ENCODE results near the gene INSYN2A. TPM values are rescaled to one million over a fixed set of nuclear protein-coding genes. Genes with fewer than 3 reads are reported as not detected.
A peak's percentile ranks its signal among the peaks of the same experiment; 100 is the strongest.

Gene INSYN2A
- polyA plus RNA-seq (ENCODE audit: low read depth in 6 of 6), result not detected

- Mint-ChIP-seq H3K9me3 (no peaks in the 10 kb centered on the region), H3K27ac (no peak within 1 kb of the TSS), H3K4me3 (peak within 1 kb of the TSS in 1 of 8 donors; percentile 37), H3K36me3 (no peaks in the 10 kb centered on the region), H3K27me3 (peaks cover 26 to 42% (median 35%) of the 10 kb centered on the region in 3 donors), H3K4me1 (peaks cover 0 to 9% (median 0%) of the 10 kb centered on the region in 3 donors)
- ATAC-seq (ENCODE audit: low read depth in 2 of 2), result no peak
- no peak for DNase-seq
Measured at GRCh38 chr10:127196282-127197153, at the start of gene INSYN2A. TSS of gene INSYN2A (minus strand) at chr10:127196591. CDS start at chr10:127176395, 20,196 bp downstream.

- no peaks in the 10 kb centered on the region for H3K27me3 Mint-ChIP-seq
- H3K9me3 Mint-ChIP-seq, result no peaks in the 10 kb centered on the region
- H3K27ac Mint-ChIP-seq, result no peak overlapping the region
- no peak for ATAC-seq (ENCODE audit: low read depth in 2 of 2)
- H3K4me1 Mint-ChIP-seq, result no peaks in the 10 kb centered on the region
- H3K36me3 Mint-ChIP-seq, result no peaks in the 10 kb centered on the region
- no peak overlapping the region for H3K4me3 Mint-ChIP-seq
- no peak for DNase-seq
Measured at GRCh38 chr10:127245456-127245855, 49.1 kb upstream of the INSYN2A start.

- no peak for ATAC-seq (ENCODE audit: low read depth in 2 of 2)
- Mint-ChIP-seq H3K27me3 (no peaks in the 10 kb centered on the region), H3K27ac (no peak overlapping the region), H3K9me3 (no peaks in the 10 kb centered on the region), H3K36me3 (no peaks in the 10 kb centered on the region), H3K4me3 (no peak overlapping the region), H3K4me1 (no peaks in the 10 kb centered on the region)
- DNase-seq, result no peak
Measured at GRCh38 chr10:127243490-127244272, 47.3 kb upstream of the INSYN2A start.

- DNase-seq, result no peak
- ATAC-seq (ENCODE audit: low read depth in 2 of 2), result no peak
- H3K27ac Mint-ChIP-seq, result peak overlapping the region in 1 of 6 donors; percentile 15
- H3K4me1 Mint-ChIP-seq, result no peaks in the 10 kb centered on the region
- no peak overlapping the region for H3K4me3 Mint-ChIP-seq
- H3K9me3 Mint-ChIP-seq, result no peaks in the 10 kb centered on the region
- no peaks in the 10 kb centered on the region for H3K36me3 Mint-ChIP-seq
- no peaks in the 10 kb centered on the region for H3K27me3 Mint-ChIP-seq
Measured at GRCh38 chr10:127242914-127243313, 46.5 kb upstream of the INSYN2A start.

DNA sequence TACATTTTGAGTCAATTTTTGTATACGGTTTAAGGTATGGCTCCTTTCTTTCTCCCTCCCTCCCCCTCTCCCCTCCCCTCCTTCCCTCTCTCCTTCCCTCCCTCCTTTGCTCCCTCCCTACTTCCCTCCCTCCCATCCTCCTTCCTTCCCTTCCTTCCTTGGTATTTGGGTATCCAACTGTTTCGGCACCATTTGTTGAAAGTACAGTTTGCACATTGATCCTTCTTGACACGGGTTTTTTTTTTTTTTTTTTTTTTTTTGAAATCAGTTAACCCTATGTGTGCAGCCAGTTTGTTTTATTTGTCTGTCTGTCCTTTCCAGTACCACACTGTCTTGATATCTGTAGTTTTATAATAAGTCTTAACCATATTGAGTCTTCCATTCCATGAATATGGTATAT, 39.9 kb upstream of the INSYN2A start:
- no peak for DNase-seq
- H3K36me3 Mint-ChIP-seq, result no peaks in the 10 kb centered on the region
- no peaks in the 10 kb centered on the region for H3K27me3 Mint-ChIP-seq
- H3K27ac Mint-ChIP-seq, result no peak overlapping the region
- no peak overlapping the region for H3K4me3 Mint-ChIP-seq
- no peak for ATAC-seq (ENCODE audit: low read depth in 2 of 2)
- no peaks in the 10 kb centered on the region for H3K4me1 Mint-ChIP-seq
- no peaks in the 10 kb centered on the region for H3K9me3 Mint-ChIP-seq

DNA sequence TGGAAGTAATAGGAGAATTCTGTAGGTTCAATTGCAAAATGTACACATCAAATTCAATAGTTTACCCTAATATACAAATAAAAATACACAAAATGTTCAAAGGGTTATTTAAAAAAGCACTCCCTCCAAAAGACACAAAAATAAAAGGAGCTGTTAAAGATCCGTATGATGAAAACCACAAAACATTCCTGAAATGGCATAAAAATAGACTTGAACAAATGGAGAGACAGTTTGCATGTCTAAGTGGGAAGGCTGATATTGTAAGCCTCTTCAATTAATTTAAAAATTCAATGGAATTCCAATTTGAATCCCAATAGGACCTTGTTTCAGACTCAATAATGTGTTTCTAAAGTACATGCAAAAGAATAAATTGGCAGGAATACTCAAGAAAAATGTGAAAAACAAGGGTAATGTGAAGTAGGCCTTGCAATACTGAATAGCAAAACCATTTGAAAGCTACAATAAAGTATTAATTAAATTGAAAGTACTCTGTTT, 38.0 kb upstream of the INSYN2A start:
- Mint-ChIP-seq H3K27me3 (no peaks in the 10 kb centered on the region), H3K4me3 (no peak overlapping the region), H3K9me3 (peaks cover 0 to 1% (median 0%) of the 10 kb centered on the region in 7 donors), H3K4me1 (no peaks in the 10 kb centered on the region), H3K27ac (no peak overlapping the region), H3K36me3 (no peaks in the 10 kb centered on the region)
- ATAC-seq (ENCODE audit: low read depth in 2 of 2), result no peak
- DNase-seq, result no peak

DNA sequence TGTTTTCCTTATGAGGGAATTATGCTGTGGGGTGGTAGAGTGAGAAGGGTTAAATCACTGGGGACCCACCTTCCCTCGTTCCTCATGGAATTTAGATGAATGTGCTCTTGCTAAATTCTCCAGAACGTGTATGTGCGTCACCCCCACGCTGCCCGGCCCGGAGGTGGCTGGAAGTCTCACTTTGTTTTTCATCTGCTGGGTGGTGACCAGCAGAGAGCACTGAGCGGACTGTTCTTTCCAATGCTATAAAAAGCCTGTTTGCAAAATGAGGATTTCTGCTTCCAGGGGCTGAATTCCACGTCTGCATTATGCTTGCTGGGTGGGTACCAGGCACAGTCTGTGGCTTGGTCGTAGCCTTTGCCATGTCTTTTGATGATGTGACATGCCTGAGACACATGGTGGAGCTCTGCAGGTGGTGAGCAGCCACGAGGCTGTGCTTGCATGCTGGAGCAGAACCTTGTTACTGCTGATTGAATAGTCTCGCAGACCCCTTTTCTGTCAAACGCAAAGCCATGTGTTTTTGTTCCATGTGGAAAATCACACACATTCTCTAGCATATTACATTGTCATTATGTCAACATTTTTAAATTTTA, 31.9 kb upstream of the INSYN2A start:
- Mint-ChIP-seq H3K27ac (no peak overlapping the region), H3K27me3 (no peaks in the 10 kb centered on the region), H3K9me3 (peaks cover 0 to 4% (median 0%) of the 10 kb centered on the region in 7 donors), H3K4me3 (no peak overlapping the region), H3K36me3 (no peaks in the 10 kb centered on the region), H3K4me1 (no peaks in the 10 kb centered on the region)
- DNase-seq (no peak), ATAC-seq (ENCODE audit: low read depth in 2 of 2) (no peak)

DNA sequence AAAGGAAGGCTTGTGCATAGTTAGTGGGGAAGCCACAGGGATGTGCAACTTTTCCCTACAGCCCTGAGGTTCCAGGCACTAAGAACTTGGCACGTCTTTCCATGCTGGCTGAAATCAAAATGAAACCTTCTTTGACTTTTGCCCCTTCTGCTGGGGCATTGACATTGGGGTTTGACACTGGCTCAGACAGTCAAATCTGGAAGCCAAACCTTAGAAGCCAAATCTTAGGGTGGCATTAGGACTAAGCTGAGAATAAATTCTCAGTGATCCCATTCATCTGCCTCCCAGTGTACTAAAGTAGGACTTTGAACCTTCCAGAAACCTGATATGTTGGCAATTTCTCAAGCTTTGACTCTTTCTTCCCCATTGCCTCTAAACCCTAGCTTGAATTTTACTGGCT, 31.3 kb upstream of the INSYN2A start:
- peaks cover 0 to 4% (median 0%) of the 10 kb centered on the region in 7 donors for H3K9me3 Mint-ChIP-seq
- H3K4me1 Mint-ChIP-seq, result no peaks in the 10 kb centered on the region
- H3K27ac Mint-ChIP-seq, result no peak overlapping the region
- no peak for DNase-seq
- no peaks in the 10 kb centered on the region for H3K27me3 Mint-ChIP-seq
- H3K36me3 Mint-ChIP-seq, result no peaks in the 10 kb centered on the region
- no peak for ATAC-seq (ENCODE audit: low read depth in 2 of 2)
- no peak overlapping the region for H3K4me3 Mint-ChIP-seq

- H3K4me3 Mint-ChIP-seq, result no peak overlapping the region
- ATAC-seq (ENCODE audit: low read depth in 2 of 2), result no peak
- peaks cover 0 to 4% (median 0%) of the 10 kb centered on the region in 7 donors for H3K9me3 Mint-ChIP-seq
Measured at GRCh38 chr10:127227027-127227426, 30.6 kb upstream of the INSYN2A start.

GRCh38 chr10:127221281-127221680, 24.9 kb upstream of the INSYN2A start:
- ATAC-seq (ENCODE audit: low read depth in 2 of 2) (no peak), DNase-seq (no peak)
- H3K4me3 Mint-ChIP-seq, result no peak overlapping the region
- no peak overlapping the region for H3K27ac Mint-ChIP-seq
- peaks cover 0 to 4% (median 0%) of the 10 kb centered on the region in 3 donors for H3K27me3 Mint-ChIP-seq
- no peaks in the 10 kb centered on the region for H3K36me3 Mint-ChIP-seq
- peaks cover 0 to 11% (median 2%) of the 10 kb centered on the region in 7 donors for H3K9me3 Mint-ChIP-seq
- no peaks in the 10 kb centered on the region for H3K4me1 Mint-ChIP-seq

More at GRCh38 chr10:127227027-127227426, 30.6 kb upstream of the INSYN2A start:
- no peaks in the 10 kb centered on the region for H3K4me1 Mint-ChIP-seq
- H3K36me3 Mint-ChIP-seq, result no peaks in the 10 kb centered on the region
- H3K27me3 Mint-ChIP-seq, result peaks cover 0 to 4% (median 0%) of the 10 kb centered on the region in 3 donors
- no peak for DNase-seq
- H3K27ac Mint-ChIP-seq, result peak overlapping the region in 3 of 6 donors; percentile 17 to 88 (median 78)

DNA sequence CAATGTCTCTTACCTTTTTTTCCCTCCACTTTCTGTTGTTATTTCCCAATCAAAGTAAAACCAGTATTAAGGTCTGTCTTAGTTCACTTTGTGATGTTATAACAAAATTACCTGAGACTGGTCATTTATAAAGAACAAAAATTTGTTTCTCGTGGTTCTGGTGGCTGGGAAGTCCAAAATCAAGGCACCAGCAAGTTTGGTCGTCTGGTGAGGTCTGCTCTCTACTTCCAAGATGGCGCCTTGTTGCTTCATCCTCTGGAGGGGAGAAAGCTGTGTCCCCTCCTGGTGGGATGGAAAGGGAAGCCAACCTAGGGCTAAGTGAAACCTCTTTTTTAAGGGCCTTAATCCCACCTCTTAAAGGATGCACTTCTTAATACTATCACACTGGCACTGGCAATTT, 22.3 kb upstream of the INSYN2A start:
- no peak overlapping the region for H3K27ac Mint-ChIP-seq
- H3K36me3 Mint-ChIP-seq, result no peaks in the 10 kb centered on the region
- H3K27me3 Mint-ChIP-seq, result peaks cover 0 to 4% (median 0%) of the 10 kb centered on the region in 3 donors
- no peaks in the 10 kb centered on the region for H3K4me1 Mint-ChIP-seq
- DNase-seq, result no peak
- ATAC-seq (ENCODE audit: low read depth in 2 of 2), result no peak
- H3K4me3 Mint-ChIP-seq, result no peak overlapping the region
- peaks cover 0 to 16% (median 2%) of the 10 kb centered on the region in 7 donors for H3K9me3 Mint-ChIP-seq

- Mint-ChIP-seq H3K27me3 (no peaks in the 10 kb centered on the region), H3K36me3 (no peaks in the 10 kb centered on the region), H3K27ac (no peak overlapping the region), H3K4me1 (no peaks in the 10 kb centered on the region), H3K4me3 (no peak overlapping the region), H3K9me3 (peaks cover 0 to 16% (median 2%) of the 10 kb centered on the region in 7 donors)
- ATAC-seq (ENCODE audit: low read depth in 2 of 2), result no peak
- DNase-seq, result no peak
Measured at GRCh38 chr10:127216786-127217185, 20.4 kb upstream of the INSYN2A start.

DNA sequence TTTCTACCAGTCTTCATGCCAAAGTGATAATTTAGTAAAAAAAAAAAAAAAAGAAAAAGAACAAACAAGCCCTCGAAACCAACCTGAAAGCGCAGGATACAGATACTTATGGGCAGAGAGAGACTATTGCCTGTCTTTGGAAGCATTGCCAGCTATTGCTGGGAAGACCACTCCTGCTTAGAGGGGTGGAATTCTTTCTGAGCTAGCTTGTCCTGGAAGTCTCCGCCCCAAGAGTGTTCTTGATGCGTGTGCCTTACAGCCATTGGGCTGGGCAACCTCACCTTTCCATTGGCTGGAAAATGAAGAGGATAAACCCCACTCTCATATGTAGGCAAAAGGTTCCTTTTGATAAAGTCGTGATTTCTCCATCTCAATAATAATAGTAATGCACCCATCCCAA, 19.9 kb upstream of the INSYN2A start:
- no peak for DNase-seq
- Mint-ChIP-seq H3K27me3 (no peaks in the 10 kb centered on the region), H3K4me1 (no peaks in the 10 kb centered on the region), H3K4me3 (no peak overlapping the region), H3K9me3 (peaks cover 0 to 16% (median 2%) of the 10 kb centered on the region in 7 donors), H3K36me3 (no peaks in the 10 kb centered on the region), H3K27ac (no peak overlapping the region)
- ATAC-seq (ENCODE audit: low read depth in 2 of 2), result no peak

Measured in naive B cell (primary cell).